CD4-positive, alpha-beta T cell treated with Interleukin-17A for 1 hour (primary cell): ENCODE results near the gene KIF5A.

Source experiments
- DNase-seq: peaks from one replicate; pipeline ENCODE4 v3.0.0-alpha.2; 2020

Gene KIF5A

DNA sequence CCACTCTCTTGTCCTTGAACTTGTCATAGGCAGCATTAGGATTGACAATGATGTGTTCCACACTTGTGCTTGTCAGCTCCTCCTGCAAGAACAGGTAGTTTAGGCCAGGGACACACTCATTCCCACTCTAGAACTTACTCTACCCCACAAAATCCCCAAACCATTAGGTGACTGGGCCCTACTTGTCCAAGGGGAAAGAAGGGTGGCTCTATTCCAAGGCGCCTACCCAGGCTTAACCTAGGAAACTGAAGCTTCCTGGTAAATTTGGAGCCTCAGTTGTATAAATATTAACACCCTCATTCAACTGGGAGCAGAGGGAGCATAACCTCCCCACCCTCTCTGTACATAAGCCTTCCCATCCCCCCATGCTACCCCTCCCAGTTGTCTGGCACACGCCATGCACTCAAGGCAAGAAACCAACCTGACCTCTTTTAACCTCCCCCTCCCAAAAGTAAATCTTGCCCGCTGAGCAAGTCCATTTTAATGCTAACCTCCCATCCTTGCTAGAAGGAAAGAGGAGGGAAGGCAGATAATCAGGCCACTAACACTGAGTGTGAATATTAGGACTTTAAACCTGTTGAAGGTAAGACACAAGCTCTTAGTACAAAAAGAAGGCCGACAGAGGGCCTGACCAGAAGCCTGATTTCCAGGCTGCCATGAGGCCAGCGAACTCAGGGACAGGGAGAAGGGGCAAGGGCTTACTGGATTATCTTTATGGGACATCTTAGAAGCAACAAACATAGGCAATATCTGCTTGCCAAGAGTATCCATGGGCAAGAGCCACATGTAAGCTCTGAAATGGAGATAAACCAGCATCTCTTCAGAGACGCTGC, 13.9 kb upstream of the KIF5A start:
- no peak for DNase-seq

- DNase-seq, result no peak
These were observed 13.3 kb upstream of the KIF5A start for GRCh38 chr12:57536597-57536942.

GRCh38 chr12:57539134-57539768, 10.6 kb upstream of the KIF5A start:
- no peak for DNase-seq

DNA sequence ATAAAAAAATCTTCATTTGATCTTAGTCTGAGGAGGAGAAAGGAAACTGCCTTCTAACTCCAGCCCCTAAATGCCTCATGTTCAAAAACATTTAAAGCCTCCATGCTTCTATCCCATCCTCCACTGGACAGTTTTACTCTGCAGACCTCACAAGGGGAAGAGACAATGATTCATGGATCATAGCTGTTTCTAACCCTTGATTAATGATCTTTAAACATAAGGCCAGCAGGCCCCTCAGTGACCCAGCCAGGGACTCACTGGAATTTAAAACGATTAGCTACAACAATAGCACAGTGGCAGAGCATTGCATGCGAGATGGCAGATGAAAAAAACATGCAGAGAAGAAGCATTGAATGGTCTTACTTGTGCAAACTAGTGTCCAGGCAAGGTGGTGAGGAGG, 8.8 kb upstream of the KIF5A start:
- DNase-seq, result no peak

DNA sequence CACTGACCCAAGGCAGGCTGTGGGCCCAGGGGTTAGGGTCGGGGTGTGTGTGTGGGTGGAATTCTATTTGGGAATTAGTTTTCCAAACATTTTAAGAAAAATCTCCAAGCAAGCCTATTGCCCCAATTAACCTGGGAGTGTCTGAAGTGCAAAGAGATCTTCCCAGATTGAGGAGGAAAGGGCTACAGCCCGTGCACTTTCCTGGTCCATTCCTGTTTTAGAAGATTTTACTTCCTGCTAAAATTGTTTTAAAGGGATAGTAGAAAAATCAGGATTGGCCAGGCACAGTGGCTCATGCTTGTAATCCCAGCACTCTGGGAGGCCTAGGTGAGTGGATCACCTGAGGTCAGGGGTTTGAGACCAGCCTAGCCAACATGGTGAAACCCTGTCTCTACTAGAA, 8.1 kb upstream of the KIF5A start:
- no peak for DNase-seq

- no peak for DNase-seq
These were observed 6.3 kb upstream of the KIF5A start for GRCh38 chr12:57543581-57543980.

DNA sequence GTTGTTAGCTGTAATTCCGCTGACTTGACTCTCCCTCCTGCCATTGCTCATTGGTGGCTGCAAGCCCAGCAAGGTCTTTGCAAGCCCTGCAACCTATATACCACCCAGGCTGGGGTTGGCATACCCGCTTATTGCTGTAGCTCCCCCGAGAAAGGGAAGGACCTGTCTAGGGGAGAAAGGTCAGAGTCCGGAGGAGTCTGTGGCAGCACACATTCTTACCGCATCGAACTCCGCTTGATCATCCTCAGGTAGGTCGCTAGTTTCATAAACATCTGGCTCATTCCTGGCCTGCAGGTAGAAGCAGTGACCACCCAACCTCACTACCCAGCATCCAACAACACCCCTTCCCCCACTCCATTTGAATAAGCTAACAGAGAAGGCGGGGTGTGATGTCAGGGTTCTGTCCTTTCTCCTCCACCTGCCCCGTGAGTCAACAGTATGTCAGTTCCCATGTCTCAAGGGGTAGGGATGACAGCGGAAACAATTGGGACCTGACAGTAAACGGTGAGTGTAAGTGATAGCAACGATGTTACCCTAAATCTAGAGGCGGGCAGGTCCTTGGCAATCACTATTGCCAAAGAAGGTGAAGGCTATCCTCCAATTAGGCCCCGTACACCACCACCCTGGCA, 3.9 kb upstream of the KIF5A start:
- DNase-seq, result no peak

DNA sequence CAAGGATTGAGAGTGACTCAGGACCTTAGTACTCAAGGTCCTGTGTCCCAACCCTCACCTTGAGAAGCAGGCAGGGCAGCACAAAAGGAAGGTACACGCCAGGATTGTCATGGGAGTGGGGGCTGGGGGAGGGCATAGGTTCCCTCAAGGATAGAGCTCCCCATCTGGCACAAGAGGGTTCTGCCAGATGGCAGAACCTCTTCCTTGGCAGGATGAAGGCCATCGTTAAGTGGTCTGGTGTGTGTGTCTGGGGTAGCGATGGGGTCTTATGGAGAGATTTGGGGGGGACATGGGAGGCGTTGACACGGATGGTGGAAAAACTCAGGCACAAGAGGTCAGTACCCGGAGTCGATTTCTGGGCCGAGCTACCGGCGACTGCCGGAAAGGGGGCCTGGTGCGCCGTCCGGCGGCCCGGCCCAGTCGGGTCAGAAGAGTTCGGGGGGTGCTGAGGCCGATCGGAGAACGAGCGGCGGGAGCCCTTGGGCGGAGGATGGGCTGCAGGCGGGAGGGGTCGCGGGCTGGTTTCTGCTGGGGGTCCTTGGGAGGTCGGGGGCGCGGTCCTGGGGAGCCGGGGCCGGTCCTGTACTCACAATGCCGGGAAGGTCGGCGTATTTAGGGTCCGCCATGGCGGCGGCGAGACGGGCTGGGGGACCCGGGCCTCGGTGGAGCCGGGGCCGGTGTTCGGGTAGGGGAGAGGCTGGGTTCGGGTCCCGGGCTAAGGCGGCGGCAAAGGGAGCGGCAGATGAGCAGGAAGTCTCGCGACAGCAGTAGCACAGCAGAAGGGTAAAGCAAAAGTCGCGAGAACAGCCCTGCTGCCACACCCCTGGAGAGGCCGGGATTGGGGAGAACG, 3.2 kb upstream of the KIF5A start, which contains the start of gene DCTN2:
Gene DCTN2, minus strand, starts transcription at position 755 of the 850 bp plus-strand sequence. Its CDS starts 129 bp downstream, at position 626.
- peak; percentile 97 for DNase-seq

- DNase-seq, result no peak
These were observed 2.4 kb upstream of the KIF5A start for GRCh38 chr12:57547288-57548012.

DNA sequence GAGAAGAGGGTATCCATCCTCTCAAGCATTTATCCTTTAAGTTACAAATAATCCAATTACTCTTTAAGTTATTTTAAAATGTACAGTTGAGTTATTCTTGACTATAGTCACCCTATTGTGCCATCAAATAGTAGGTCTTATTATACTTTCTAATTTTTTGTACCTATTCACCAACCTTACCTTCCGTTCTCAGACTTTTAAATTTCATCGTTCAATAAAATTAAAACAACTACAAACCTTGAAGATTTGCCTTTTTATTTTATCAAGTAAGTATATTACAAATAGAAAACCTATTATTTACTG, 1.9 kb upstream of the KIF5A start:
- no peak for DNase-seq

DNA sequence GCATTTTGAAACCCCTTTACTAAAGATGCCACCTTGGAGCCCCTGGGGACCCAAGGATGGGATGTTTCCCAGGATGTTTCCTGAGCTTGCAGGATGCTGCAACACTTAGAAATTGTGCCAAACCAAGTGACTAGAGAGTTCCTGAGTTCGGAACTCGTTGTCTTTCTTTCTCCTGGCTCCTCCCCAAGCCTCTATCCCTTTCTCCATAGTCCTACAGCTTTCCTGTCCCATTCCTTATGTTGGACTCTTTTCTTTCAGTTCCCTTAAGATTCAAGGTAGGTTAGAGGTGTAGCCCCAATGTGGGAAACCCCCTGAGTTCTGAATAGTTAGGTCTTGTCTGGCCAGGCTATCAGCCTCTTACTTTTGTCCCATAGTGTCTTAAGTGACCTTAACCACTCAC, 1.4 kb upstream of the KIF5A start:
- no peak for DNase-seq

- DNase-seq, result no peak
These were observed 488 bp upstream of the KIF5A start for GRCh38 chr12:57549203-57549908.

DNA sequence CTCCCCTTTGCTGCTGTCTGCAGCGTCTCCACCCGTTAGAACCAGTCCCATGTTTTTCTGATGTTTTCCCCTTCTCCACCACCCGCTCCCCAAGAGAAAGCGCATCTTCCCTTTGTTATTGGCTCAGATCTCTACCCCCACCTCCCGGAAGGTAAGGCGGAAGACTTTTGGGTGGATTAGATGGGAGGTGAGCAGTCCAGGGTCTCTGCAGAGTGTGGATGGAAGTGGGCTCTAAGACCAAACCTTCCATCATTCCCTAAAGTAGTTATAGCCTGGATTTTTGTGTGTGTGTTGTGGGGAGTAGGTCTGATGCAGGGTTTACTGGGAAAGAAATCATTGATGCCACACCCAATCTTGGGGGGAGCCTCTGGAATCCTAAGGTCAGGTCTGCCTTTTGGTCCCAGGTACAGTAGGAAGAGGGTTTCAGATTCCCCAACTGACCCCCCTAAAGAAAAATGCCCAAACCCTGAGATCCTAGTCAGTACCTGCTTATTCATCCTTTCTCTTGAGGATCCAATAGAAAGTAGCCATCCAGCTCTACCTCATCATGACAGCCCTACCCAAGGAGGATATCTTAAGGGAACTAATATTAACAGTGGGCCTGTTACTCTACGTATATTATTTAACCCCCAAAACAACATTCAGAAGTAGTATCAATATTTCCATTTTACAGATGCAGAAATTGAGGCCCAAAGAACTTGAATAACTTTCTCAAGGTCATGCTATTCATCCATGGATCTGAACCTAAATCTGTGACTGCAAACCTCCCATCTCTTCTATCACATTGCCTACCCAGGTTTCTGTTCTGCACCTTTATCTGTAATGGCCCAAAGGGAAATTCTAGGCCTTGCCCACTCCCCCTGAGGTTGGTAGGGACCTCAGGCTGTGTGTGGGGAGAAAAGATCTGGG, 1.1 kb downstream of the KIF5A start:
- no peak for DNase-seq

DNA sequence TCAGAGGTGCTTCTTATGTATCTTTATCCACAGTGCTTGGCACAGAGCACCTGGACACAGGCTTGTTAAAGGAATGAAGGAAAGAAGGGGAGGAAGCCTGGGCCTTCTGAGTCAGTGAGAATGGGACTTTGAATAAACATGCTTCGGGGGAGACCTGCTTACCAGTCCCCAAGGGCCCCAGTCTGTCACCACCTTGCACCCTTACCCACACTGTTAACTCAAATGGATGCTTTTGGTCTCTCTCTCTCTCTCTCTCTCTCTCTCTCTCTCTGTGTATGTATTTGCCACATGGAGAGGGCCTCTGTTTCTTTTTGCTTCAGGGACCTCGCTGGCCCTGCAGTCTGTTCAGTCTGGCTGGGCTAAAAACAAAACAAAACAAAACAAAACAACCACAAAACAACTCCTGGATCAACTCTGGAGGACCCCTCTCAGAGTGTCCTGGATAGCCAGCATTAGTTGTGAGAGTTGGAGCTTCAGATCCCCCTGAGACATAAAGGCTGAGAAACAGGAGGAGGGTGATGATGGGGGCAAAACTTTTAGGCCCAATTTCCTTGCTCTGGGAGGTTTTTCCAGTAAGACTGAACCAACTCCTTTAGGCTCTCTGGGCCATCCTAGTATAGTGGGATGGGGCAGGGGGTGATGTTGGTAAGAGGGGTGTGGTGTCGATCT, 1.9 kb downstream of the KIF5A start:
- DNase-seq, result no peak

DNA sequence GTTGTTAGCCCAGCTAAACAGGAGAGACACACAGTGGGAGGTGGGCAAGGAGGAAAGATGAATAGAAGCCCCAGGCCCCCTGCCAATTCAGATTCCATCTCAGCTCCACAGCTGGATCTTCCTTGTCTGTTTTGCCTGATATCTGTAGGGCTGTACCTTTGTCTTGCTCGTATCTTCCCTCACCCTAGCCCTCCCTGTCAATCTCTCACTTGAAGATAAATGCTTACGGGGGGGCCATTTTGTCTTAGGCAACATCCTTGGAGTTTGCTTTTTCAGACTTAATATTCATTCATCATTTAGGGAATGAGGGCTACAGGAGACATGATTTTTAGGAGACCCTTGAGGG, 2.4 kb downstream of the KIF5A start:
- DNase-seq, result no peak

DNA sequence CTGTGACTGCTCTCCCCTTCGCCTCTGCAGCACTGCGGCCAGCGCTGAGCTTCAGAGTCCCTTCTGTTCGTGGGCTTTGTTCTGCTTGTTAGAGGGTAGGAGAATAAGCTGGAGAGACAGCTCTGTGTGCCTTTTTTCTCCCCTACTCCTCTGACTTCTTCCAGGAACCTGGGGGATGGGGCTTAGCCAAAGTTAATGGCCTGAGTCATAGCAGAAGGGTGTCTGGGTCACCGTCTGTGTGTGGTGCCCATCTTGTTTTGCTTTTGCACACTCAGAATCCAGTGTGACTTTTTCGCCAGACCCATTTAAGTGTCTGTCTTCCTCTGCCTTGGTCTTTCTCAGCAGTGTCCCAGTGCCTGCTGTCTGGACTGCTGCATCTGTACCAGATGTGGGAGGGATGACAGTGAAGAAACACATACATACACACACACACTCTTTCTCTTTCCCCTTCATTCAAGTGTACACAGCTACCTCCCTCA, 3.0 kb downstream of the KIF5A start:
- DNase-seq, result no peak

- DNase-seq, result no peak
These were observed 3.7 kb downstream of the KIF5A start for GRCh38 chr12:57553343-57554202.

DNA sequence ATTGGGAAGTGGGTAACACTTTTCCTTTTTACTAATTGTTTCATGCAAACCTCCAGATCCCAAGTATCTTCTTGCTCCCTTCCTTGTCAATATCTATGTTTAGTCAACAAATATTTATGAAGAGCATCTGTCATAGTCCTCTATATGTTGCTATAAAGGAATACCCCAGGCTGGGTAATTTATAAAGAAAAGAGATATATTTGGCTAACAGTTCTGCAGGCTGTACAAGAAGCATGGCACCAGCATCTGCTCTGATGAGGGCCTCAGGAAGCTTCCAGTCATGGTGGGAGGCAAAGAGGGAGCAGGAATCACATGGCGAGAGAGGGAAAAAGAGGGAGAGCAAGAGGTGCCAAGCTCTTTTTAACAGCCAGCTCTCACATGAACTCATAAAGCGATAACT, 4.6 kb downstream of the KIF5A start:
- no peak for DNase-seq

DNA sequence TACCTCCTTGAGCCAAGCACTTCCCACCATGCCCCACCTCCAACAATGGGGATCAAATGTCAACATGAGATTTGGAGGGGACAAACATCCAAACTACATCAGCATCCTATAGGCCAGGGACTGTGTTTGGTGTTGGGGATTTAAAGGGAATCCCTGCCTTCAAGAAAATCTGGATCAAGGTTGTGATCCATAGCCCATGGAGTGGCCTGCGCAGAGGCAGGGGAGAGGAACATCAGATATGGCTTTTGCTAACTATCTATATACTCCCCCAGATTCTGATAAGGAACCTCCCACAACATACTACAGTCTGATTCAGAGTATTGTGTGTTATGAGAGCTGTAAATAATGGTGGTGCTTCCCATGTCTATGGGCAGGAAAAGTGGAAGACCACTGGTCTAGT, 5.1 kb downstream of the KIF5A start:
- DNase-seq, result no peak
